ENCODE measurements around the gene NSUN2.
A peak's percentile ranks its signal among the peaks of the same experiment; 100 is the strongest.
"Not testable (repeated sequence)": the region's sequence is repeated elsewhere in the genome, so short reads cannot be mapped to it uniquely, and the experiment has no call there.

The NSUN2 gene

GRCh38 chr5:6581559-6582426, 51.1 kb downstream of the NSUN2 start:
- no peak for DNase-seq

GRCh38 chr5:6581090-6581489, 51.8 kb downstream of the NSUN2 start:
- no peak for DNase-seq

GRCh38 chr5:6579535-6579934, 53.3 kb downstream of the NSUN2 start:
- DNase-seq = no peak

DNA sequence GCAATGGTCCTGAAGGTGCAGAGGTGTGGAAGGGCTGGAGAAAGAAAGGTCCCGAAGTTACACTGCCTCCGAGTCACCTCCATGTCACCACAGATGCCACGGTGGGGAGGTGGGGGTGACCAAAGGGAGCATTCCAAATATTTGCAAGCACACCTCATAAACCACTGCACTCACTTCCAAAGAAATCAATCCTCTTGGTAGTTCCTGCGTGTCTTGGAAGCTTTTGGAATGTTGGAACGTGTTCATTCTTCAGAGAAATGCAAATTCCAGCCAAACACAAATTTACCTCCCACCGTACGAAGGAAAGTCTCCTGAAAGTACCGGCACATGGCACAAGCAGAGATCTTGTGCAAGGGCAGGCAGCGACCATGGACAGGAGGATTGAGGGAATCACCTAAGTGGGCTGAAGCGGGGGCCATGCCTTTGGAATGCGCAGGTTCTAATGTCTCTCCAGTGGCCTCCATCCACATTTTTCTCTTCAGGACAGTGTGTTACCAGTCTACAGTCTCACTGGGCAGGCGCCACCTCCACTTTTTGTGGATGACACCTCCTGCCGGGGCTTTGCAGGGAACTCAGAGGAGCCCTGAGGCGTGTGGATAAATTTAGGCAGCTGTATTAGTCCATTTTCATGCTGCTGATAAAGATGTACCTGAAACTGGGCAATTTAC, 54.0 kb downstream of the NSUN2 start:
- no peak for DNase-seq

GRCh38 chr5:6576861-6577501, 55.9 kb downstream of the NSUN2 start:
- DNase-seq = peak; percentile 66

DNA sequence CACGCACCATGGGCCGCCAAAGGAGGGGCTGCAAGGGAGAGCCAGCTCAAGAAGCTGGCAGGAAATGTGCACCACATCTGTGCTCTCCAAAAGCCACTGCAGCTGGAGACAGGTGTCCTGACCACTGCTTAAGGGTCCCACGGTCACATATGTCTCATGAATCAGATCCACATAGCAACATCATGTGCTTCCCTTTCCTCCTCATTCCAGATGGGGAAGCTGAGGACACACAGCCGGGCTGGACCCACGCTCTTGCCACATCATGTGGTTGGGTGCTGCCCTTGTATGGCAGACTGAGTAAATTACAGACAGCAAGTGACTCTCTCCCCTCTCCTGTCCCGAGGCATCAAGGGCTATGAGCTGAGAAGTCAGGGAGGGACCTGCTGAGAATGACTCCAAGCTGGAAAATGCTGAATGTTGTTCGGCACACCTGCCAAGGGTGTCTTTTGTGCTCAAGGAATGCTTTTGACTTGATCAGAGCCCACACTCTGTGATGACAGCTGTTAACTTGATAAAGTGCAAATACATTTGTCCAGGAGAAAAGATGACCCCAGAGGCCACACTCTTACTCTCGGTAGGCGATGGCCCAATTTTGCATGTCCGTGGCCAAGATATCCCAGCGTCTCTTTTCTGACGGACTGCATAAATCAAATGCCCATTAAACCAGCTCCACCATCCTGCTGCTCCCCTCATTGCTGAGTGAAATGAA, 58.2 kb downstream of the NSUN2 start:
- DNase-seq = no peak

GRCh38 chr5:6574111-6574510, 58.7 kb downstream of the NSUN2 start:
- no peak for DNase-seq

- peak; percentile 3 for DNase-seq
These were observed 59.2 kb downstream of the NSUN2 start for GRCh38 chr5:6573651-6574101.

DNA sequence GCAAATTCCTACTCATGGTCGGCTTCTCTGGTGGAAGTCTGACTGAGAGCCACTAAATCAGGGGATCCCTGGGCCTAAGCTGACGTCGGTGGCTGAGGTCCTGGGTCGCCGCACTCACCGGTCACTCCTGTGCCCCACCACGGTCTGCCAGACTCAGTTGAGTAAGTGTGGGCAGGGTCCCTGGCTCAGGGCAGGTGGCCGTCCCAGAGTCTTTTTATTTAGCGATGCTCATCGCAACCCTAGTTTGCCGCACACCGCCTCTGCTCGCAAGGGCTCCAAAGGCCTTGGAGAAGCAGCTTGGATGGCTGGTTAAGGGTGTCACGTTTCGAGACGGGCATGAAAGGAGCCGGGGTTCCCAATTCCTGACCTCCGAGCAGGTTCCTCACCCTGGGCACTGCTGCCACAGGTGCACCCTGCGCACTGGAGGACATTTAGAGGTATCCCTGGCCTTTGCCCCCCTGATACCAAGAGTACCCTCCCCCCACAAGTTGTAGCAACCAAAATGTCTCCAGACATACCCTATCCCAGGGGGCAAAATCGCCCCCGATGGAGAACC, 59.9 kb downstream of the NSUN2 start:
- DNase-seq = no peak

GRCh38 chr5:6572086-6572824, 60.6 kb downstream of the NSUN2 start:
- no peak for DNase-seq

DNA sequence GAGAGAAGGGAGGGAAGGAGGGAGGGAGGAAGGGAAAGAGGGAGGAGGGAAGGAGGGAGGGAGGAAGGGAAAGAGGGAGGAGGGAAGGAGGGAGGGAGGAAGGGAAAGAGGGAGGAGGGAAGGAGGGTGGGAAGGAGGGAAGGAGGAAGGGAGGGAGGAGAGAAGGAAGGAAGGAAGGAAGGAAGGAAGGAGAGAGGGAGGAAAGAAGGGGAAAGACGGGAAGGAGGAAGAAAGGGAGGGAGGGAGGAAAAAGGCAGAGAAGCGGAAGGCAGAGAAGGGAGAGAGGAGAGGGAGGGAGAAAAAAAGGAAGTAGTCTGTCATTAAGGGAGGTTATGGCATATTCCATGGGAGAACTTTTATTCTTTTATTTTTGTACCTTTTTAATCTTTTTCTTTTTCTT, 61.2 kb downstream of the NSUN2 start:
- DNase-seq = not testable (repeated sequence)

DNA sequence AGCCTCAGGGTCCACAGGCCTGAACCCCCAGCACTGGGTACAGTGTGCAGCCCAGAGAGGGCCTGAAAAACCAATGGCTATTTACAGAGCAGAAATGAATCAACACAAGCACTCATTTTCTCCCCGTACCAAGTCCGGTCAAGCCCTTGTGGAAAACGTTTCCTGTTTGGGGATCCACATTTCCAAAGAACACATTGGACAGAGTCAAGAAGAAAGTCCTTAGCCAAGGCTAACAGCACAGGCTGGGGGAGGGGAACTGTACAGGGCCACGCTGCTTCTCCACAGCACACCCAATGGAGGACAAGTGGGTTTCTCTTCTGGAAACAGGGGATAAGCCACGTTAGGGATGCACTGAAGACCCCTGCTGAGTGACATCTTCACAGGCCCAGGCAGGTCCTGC, 62.3 kb downstream of the NSUN2 start:
- DNase-seq = no peak

DNA sequence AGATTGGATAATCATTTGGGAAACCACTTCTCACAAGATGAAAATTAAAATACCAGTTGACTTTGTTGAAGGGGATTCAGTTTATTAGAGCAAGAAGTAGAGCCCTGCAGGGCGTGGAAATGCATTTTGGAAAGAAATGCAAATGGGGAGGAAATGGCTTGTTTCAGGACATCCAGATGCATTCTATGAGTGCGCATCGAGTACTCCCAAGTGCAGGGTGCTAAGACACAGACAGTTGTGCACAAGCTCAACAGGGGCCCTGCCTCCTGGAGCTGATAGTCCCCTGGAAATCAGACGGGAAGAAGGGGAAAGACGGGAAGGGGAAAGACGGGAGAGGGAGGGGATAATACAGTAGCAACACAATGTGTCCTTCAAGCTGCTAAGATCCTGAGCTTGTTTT, 64.0 kb downstream of the NSUN2 start:
- no peak for DNase-seq

- DNase-seq = no peak
These were observed 64.5 kb downstream of the NSUN2 start for GRCh38 chr5:6568383-6568782.

- no peak for DNase-seq
These were observed 65.0 kb downstream of the NSUN2 start for GRCh38 chr5:6567835-6568234.

DNA sequence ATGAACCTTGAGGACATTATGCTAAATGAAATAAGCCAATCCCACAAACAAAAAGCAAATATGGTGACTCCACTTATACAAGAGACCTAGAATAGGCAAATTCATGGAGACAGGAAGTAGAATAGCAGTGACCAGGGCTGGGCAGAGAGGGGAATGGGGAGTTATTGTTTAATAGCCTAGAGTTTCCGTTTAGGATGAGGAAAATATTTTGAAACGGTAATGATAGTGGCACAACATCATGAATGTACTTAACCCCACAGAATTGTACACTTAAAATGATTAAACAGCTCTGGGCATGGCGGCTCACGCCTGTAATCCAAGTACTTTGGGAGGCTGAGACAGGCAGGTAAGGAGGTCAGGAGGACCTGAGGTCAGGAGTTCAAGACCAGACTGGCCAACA, 65.8 kb downstream of the NSUN2 start:
- no peak for DNase-seq

DNA sequence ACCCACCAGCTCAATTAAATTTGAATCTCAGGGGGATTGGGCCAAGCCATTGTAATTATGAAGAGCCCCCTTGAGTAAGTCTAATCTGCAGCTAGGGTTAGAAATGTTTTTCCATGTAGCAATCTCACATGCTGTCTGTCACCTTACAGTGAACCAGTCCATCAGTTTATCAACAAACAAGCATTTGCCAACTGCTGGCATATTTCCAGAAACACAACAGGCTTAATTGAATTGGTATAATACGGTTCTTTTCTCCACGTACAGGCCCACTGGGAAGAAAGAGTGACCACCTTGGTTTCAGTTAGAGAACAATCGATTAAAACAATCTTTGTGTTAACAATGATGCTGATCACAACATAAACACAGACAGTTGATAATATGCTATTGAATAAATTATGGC, 67.4 kb downstream of the NSUN2 start:
- peak; percentile 84 for DNase-seq

GRCh38 chr5:6557807-6558575, 74.9 kb downstream of the NSUN2 start:
- DNase-seq = no peak

DNA sequence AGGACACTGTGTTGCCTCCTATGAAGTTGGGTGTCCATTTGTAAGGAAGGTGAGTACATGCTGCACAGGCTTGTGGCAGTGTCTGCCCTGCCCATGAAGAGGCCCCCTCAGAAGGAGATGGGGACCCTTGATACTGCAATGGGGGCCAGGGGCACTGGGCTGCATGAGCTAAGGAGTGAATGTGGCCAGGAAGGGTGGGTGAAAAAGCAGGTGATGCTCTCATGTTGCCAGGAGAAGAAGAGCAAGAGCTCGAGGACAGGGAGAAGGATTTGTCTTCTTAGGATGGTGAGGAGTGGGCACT, 76.1 kb downstream of the NSUN2 start:
- DNase-seq = no peak

DNA sequence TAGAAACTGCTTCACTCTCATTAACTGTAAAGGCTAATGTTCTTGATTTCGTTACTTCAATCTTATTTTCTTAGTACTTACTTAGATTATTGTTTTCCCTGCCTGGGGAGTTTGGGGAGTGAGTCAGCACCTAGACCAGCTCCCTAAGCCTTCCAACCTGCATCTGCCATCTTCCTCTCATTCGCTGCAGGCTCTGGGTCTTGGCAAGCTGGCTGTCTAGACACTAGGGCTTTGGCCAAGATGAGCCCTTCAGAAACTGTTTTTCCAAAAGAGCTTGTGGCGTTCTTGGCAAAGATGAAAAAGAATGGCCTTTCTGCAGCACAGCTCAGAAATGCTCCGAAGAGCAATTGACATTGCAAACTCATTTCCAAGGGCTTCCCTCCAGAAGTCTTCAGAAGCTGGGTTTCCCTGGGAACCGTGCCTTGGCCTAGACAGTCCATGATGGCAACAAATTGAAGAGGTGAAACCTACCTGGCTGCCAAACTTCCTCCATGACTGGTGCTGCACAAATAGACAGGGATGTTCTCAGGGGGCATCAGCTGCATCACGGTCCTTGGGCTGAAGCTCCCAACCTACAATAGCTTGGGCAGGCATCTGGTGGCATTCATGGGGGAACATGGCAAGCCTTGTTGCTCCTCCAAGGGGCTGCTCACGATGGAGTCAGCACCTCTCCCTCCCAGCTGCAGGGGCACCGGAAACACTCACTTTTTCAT, 76.6 kb downstream of the NSUN2 start:
- DNase-seq = no peak

GRCh38 chr5:6554812-6555211, 78.0 kb downstream of the NSUN2 start:
- no peak for DNase-seq
